Naive thymus-derived CD8-positive, alpha-beta T cell (primary cell): ENCODE data around the gene SLC25A13. TPM values are rescaled to one million over a fixed set of nuclear protein-coding genes. Genes with fewer than 3 reads are reported as not detected.

ENCODE experiments used
- ATAC-seq, 2 donors: fragments of 150-1000 bp; cut with Tn5 transposase in 1 of 2; sonication (Bioruptor Pico), chemical (Tn5 transposase) in 1 of 2; 1 replicate in 1 of 2; 2 replicates in 1 of 2; pipeline ENCODE4 v1.10.0; 2021; ENCODE audit warnings: mild to moderate bottlenecking in 2 of 2, moderate library complexity in 2 of 2
- POLR2A ChIA-PET: fragments of 350-600 bp; sonication (Branson Sonifier 250); formaldehyde crosslinking; loops from one replicate; lab custom pipeline; 2021; ENCODE audit warnings: antibody characterized with exemption; lab: Charles Lee
- DNase-seq, 10 donors: peaks; one replicate each; pipeline versions ENCODE4 v3.0.0 to v3.0.0-alpha.2; 2020 to 2022
- H3K27ac Mint-ChIP-seq, 10 donors: one replicate each; pipeline ENCODE4 v1.8.0; 2020 to 2022; ENCODE audit warnings: mild to moderate bottlenecking in 10 of 10, mixed read lengths in 10 of 10, moderate library complexity in 4 of 10, inconsistent platforms in 1 of 10
- H3K27me3 Mint-ChIP-seq, 5 donors: one replicate each; pipeline ENCODE4 v1.8.0; 2021 to 2022; ENCODE audit warnings: mixed read lengths in 5 of 5
- H3K36me3 Mint-ChIP-seq, 3 donors: one replicate each; pipeline ENCODE4 v1.8.0; 2020 to 2022; ENCODE audit warnings: mixed read lengths in 3 of 3, mild to moderate bottlenecking in 2 of 3, inconsistent platforms in 1 of 3
- H3K4me1 Mint-ChIP-seq, 4 donors: one replicate each; pipeline ENCODE4 v1.8.0; 2021 to 2022; ENCODE audit warnings: mixed read lengths in 4 of 4
- H3K4me3 Mint-ChIP-seq, 10 donors: one replicate each; pipeline ENCODE4 v1.8.0; 2020 to 2022; ENCODE audit warnings: mild to moderate bottlenecking in 10 of 10, mixed read lengths in 10 of 10, moderate library complexity in 6 of 10, inconsistent platforms in 1 of 10
- H3K9me3 Mint-ChIP-seq, 9 donors: one replicate each; pipeline ENCODE4 v1.8.0; 2020 to 2022; ENCODE audit warnings: mixed read lengths in 9 of 9, mild to moderate bottlenecking in 3 of 9, inconsistent platforms in 1 of 9, moderate library complexity in 1 of 9
- microRNA-seq: library from miRNA; unstranded; fragments of <30 nt; microRNA quantifications from one replicate; pipeline ENCODE4 v1.2.0, GENCODE V29; 2022; ENCODE audit warnings: borderline microRNAs expressed
- polyA plus RNA-seq, 3 donors: library from polyadenylated mRNA; unstranded; fragments of 300-500 nt; fragmentation: Illumina TruSeq; gene quantifications; one replicate each; pipeline ENCODE4 v1.2.3, GENCODE V29; 2021
- total RNA-seq, 8 experiments: library from RNA in 2 of 8; stranded (reverse) in 2 of 8; gene quantifications; one replicate each; pipeline ENCODE4 v1.2.3 and lab custom pipeline; 2021 to 2026

SLC25A13 gene
- total and polyA plus RNA-seq, 5 experiments from 2014 or later, result 3.1 to 12.1 (median 5.8) TPM

- no peaks in the 10 kb centered on the region for H3K36me3 Mint-ChIP-seq
- ATAC-seq (no peak), DNase-seq (no peak)
- POLR2A ChIA-PET, result no interaction called here
- H3K4me3 Mint-ChIP-seq, result no peak overlapping the region
- no peak overlapping the region for H3K27ac Mint-ChIP-seq
- no peaks in the 10 kb centered on the region for H3K9me3 Mint-ChIP-seq
- peaks cover 2 to 11% (median 7%) of the 10 kb centered on the region in 4 donors for H3K4me1 Mint-ChIP-seq
- H3K27me3 Mint-ChIP-seq, result peaks cover 9 to 48% (median 24%) of the 10 kb centered on the region in 5 donors
Measured at GRCh38 chr7:96080027-96080426, 241.9 kb downstream of the SLC25A13 start.

GRCh38 chr7:96076350-96076707, 245.6 kb downstream of the SLC25A13 start:
- POLR2A ChIA-PET, result no interaction called here
- no peak for ATAC-seq
- H3K27me3 Mint-ChIP-seq, result peaks cover 14 to 66% (median 28%) of the 10 kb centered on the region in 5 donors
- peaks cover 2 to 11% (median 7%) of the 10 kb centered on the region in 4 donors for H3K4me1 Mint-ChIP-seq
- H3K9me3 Mint-ChIP-seq, result no peaks in the 10 kb centered on the region
- H3K36me3 Mint-ChIP-seq, result no peaks in the 10 kb centered on the region
- peak in 1 of 10 donors; percentile 1 for DNase-seq
- H3K4me3 Mint-ChIP-seq, result peak overlapping the region; percentile 81 to 93 (median 88)
- H3K27ac Mint-ChIP-seq, result no peak overlapping the region

DNA sequence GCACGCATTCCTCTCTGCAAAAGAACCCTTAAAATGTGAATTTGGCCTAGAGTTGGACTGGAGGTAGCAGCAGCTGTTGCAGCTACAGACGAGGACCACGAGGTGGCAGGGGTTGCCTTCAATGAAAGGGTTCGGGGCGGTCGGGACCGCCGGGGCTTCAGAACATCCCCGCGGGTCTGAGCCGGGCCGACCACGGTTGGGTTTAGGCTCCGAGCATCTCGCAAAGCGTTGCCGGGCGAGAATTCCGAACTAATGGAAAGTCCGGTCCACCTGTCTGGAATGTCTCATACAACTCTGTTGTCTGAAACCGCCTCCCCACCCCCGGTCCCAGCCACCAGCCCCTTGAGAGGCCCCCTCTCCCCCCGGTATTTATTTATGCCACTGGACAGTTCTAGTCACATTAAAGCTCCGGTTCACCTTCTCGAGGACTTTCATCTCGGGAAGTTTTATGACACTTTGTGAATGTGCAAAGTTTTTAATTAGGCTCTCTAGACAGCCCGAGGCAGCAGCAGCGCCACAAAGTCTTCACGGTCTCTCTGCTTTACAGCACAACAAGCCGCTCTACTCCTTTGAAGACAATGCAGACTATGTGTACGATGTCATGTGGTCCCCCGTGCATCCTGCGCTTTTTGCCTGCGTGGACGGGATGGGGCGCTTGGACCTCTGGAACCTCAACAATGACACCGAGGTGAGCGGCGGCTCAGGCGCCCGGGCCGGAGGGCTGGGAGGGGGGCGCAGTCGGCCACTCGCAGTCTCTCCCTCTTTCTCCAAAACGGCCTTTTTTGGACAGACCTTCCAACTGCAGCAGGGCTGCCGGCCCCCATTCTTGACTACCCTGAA, 246.2 kb downstream of the SLC25A13 start:
- Mint-ChIP-seq H3K9me3 (no peaks in the 10 kb centered on the region), H3K27me3 (peaks cover 16 to 72% (median 30%) of the 10 kb centered on the region in 5 donors), H3K4me1 (peaks cover 2 to 11% (median 7%) of the 10 kb centered on the region in 4 donors), H3K27ac (peak overlapping the region in 1 of 10 donors; percentile 24), H3K4me3 (peak overlapping the region; percentile 81 to 93 (median 88)), H3K36me3 (no peaks in the 10 kb centered on the region)
- DNase-seq, result peak; percentile 12 to 71 (median 43)
- POLR2A ChIA-PET, result no interaction called here
- ATAC-seq, result peak; percentile 86 to 90

GRCh38 chr7:96074871-96075270, 247.0 kb downstream of the SLC25A13 start:
- POLR2A ChIA-PET, result no interaction called here
- Mint-ChIP-seq H3K27me3 (peaks cover 16 to 64% (median 30%) of the 10 kb centered on the region in 5 donors), H3K27ac (no peak overlapping the region), H3K9me3 (no peaks in the 10 kb centered on the region), H3K4me3 (peak overlapping the region in 5 of 10 donors; percentile 81 to 93 (median 91)), H3K36me3 (no peaks in the 10 kb centered on the region), H3K4me1 (peaks cover 2 to 11% (median 7%) of the 10 kb centered on the region in 4 donors)
- no peak for DNase-seq
- no peak for ATAC-seq

Small RNA genes lying within 50 kb of the gene (microRNA-seq; reads per million reads assigned to microRNA genes)
- gene MIR591, result not detected
